HG02798 (cell line): ENCODE measurements around the gene PMM2.
A peak's percentile ranks its signal among the peaks of the same experiment; 100 is the strongest.
"Not testable (repeated sequence)": the region's sequence is repeated elsewhere in the genome, so short reads cannot be mapped to it uniquely, and the experiment has no call there.

ENCODE experiments used
- ATAC-seq: cut with Tn5 transposase; IDR thresholded peaks from one replicate; pipeline ENCODE4 v1.9.1; 2021; ENCODE audit warnings: mild to moderate bottlenecking; ENCODE audit not compliant: unreplicated experiment, poor library complexity

Gene PMM2

GRCh38 chr16:8797364-8798173 lies at the start of gene PMM2, which contains the start of gene TMEM186:
TSS of gene PMM2 (plus strand) at chr16:8797839. CDS start at chr16:8797883, 44 bp downstream.
TSS of gene TMEM186 (minus strand) at chr16:8797639. CDS start at chr16:8797614, 25 bp downstream.
- ATAC-seq, result peak; percentile 97

- not testable (repeated sequence) for ATAC-seq
These were observed 48.7 kb upstream of the PMM2 start for GRCh38 chr16:8748944-8749343.

DNA sequence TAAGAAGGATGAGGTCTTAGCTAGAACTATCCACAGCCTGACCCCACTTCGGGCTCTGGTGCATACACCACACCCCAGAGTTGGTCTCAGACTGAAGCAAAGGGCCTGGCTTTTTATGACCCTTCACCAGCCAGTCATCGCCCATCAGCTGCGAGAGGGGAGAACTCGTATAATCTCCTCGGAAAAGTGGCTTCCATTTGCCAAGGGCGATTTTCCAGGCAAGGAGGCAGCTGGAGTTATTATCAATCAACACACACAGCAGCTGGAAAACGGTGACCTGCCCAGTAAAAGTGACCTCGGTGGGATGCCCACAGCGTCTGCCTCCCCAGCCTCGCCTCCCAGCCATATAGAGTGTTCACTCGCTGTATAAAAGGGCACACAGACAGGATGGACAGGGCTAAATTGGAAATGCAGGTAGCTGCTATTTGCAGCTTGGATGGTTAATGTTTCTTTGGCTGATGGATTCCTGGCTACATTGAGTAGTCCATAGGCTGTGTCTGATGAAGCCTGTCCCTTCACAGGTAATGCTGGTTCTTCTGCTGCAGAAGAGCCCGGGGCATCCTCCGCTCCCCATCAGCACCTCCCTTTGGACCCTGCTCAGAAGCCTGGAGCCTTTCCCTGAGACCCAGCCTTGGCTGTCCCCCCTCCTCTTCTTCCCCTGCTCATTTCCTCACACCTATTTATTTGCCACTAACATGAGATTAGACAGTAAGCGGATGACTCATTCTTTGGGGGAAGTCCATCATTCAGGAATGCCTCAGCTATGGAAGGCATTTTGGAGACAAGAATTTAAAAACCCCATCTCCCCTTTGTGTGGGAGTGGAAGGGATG lies 45.9 kb upstream of the PMM2 start:
- no peak for ATAC-seq

GRCh38 chr16:8752706-8753105 lies 44.9 kb upstream of the PMM2 start:
- no peak for ATAC-seq

GRCh38 chr16:8753416-8754054 lies 44.1 kb upstream of the PMM2 start:
- ATAC-seq, result no peak

- ATAC-seq, result no peak
These were observed 40.9 kb upstream of the PMM2 start for GRCh38 chr16:8756755-8757154.

GRCh38 chr16:8758022-8758421 lies 39.6 kb upstream of the PMM2 start:
- ATAC-seq, result no peak

DNA sequence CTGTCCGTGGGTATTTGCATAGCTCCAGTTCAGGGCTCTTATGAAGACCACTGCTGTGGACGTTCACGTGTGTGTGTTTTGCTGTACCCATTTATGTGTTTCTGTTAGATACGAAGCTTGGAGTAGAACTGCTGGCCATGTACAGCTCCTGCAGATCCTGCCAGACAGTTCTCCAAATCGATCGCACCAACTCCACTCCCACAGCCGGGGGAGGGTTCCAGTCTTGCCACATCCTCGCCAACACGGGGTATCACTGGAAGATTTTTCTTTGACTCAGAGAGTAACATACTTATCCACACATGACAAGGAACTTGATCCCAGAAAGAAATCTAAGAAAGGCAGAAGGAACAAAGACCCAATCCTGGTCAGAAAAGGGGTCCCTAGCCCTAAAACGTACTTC lies 37.6 kb upstream of the PMM2 start:
- no peak for ATAC-seq

DNA sequence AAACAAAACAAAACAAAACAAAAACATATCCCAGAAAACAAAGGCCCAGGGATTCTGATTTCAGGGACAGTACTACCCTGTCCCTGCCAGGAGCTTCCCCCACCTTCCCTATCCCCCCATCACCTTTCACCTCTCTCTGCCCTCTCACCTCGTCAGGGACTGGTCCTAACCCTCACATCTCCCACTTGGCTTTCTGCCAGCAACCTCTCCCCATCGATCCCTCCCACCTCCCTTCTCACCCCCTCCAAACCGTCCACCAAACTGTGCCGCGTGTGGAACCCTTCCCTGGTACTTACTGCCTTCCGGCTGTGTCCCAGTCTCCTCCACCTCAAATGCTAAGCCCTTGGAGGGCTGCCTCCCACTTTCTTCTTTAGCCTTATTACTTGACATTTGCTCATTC lies 36.6 kb upstream of the PMM2 start:
- ATAC-seq, result no peak

DNA sequence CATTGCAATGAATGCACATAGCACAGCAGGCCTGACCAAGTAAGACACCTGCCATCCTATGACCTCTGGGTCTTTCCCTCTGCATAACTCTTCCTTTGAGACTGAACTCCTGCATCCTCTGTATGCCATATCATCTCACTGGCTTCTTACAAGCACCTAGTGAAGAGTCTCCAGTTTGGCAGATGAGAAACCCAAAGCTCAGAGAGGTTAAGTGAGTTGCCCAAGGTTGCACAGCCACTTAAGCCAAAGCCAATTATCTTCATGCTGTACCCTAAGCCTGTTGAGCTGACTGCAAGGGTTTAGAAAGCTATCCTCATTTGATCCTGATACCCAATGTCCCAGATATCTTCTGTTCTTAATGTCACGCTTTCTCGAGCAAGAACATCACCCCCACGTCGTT lies 35.4 kb upstream of the PMM2 start:
- no peak for ATAC-seq

GRCh38 chr16:8763083-8763482 lies 34.6 kb upstream of the PMM2 start:
- ATAC-seq, result no peak

DNA sequence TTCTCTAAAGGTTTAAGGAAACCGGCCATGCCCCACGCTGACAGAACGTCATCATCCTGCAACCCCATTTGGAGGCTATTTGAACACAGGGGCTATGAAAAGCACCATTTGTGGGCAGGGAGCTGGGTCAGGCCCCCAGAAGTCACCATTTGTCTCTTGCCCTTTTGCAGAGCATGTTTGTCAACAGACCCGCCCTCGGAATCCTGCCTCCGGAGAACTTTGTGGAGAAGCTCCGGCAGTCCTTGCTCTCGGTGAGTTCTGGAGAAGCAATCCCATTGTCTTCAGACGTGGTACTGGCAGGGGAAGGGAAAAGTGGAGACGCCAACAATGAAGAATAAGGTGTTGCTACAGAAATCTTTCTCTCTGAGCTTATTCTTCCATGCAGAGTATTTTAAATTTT lies 33.7 kb upstream of the PMM2 start:
- no peak for ATAC-seq

GRCh38 chr16:8764525-8765250 lies 33.0 kb upstream of the PMM2 start:
- ATAC-seq, result no peak

DNA sequence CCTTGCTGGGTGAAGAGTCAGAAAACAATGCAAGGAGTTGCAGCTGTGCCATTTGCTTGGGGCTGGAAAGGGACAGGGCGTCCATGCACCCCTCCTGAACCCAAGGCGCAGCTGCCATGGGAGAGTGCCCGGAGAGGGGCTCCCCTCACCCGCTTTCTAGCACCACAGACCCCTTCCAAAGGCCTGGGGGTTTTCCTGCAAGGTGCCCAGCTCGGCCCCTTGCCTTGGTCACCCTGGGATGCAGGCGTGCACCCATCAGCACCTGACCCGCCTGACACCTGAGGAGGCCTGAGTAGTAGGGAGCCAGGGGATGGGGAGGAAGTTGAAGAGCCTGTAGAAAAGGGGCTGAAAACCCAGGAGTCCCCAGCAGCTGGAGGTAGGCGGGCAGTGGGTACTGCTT lies 30.5 kb upstream of the PMM2 start:
- no peak for ATAC-seq

DNA sequence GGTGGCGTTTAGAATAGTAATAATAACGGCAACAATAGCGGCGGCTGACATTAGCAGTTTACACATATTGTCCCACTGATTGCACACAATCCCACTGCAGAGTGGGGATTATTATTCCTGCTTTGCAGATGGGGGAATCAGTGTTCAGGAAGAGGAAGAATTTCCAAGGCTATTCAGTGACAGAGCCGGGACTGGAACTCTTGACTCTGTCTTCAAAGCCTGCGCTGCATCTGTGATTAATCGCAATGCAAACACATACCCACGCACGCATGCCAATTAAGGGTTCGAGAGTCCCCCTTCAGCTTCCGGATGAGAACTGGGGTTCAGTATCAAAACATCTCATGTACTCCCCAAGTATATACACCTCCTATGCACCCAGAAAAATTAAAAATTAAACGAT lies 29.4 kb upstream of the PMM2 start:
- ATAC-seq, result no peak

DNA sequence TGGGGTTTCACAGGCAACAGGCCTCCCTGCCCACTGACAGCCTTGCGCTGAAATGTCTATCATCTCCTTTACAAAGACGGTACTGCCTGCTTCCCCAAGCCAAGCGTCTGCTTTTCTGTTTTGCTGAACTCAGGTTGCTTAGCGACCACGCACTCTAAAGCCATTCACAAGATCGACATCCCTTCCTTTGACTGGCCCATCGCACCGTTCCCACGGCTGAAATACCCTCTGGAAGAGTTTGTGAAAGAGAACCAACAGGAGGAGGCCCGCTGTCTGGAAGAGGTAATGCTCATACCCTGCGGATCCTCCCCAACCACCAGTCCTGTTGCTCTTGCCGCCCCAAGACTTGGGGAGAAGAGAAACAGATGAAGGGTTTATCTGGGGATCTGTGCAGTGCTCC lies 28.9 kb upstream of the PMM2 start:
- ATAC-seq, result no peak

DNA sequence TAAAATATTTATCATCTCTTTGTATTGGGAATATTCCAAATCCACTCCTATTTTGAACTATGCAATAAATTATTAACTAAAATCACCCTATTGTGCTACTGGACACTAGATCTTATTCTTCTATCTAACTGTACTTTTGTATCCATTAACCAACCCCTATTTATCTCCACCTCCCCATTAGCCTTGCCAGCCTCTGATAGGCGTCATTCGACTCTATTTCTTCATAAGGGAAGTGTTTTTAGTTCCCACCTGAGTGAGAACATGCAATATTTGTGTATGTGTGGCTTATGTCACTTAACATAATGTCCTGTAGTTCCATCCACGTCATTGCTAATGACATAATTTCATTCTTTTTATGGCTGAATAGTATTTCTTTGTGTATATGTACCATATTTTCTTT lies 24.1 kb upstream of the PMM2 start:
- no peak for ATAC-seq

GRCh38 chr16:8774208-8774607 lies 23.4 kb upstream of the PMM2 start:
- ATAC-seq, result no peak

DNA sequence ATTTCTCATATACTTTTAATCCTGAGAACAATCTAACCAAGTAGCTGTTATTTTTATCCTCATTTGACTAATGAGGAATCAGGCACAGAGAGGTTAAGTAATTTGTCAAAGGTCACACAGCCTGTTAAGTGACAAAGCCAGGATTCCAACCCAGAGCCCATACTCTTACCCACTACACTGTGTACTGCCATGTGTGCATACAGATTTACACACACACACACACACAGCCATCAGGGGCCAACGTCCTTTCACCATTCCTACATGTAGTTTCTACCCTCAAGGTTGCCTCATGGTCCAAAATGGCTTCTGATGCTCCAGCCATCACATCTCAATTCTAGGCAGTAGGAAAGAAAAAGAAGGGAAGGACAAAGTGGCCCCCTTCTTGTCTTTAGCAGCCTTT lies 22.3 kb upstream of the PMM2 start:
- no peak for ATAC-seq

GRCh38 chr16:8776129-8776584 lies 21.5 kb upstream of the PMM2 start:
- no peak for ATAC-seq
